Ovary (tissue), 9 donors: ENCODE data around the gene TSPO. TPM values are rescaled to one million over a fixed set of nuclear protein-coding genes. Genes with fewer than 3 reads are reported as not detected.

Source experiments
- DNase-seq, 5 donors: peaks; one replicate each; pipeline ENCODE4 v3.0.0-alpha.2; 2019 to 2020
- H3K27ac ChIP-seq, 2 donors: fragments of 200-600 bp; one replicate each; pipeline versions ENCODE4 v1.5.1 to v1.8.0; 2019 to 2022
- H3K27me3 ChIP-seq: fragments of 200-600 bp; one replicate; pipeline ENCODE4 v1.8.0; 2022
- H3K36me3 ChIP-seq: fragments of 200-600 bp; sonication (generic); one replicate; pipeline ENCODE4 v1.5.1; 2019
- H3K4me1 ChIP-seq: one replicate; pipeline ENCODE4 v1.8.1; 2013; ENCODE audit warnings: mild to moderate bottlenecking, moderate library complexity; ENCODE audit not compliant: insufficient read depth
- H3K4me3 ChIP-seq: fragments of 200-600 bp; sonication (generic); one replicate; pipeline ENCODE4 v1.5.1; 2017
- H3K9me3 ChIP-seq, 2 donors: fragments of 200-600 bp in 1 of 2; sonication (generic) in 1 of 2; one replicate each; pipeline versions ENCODE4 v1.5.1 to v1.8.1; 2013 to 2019; ENCODE audit warnings: mild to moderate bottlenecking in 1 of 2, moderate library complexity in 1 of 2
- CTCF ChIP-seq, 3 donors: fragments of 450-650 bp in 2 of 3; fragments of 200-600 bp in 1 of 3; IDR thresholded peaks; one replicate each; pipeline versions ENCODE4 v1.5.1 to v1.8.0; 2016 to 2022; ENCODE audit warnings: antibody characterized with exemption in 3 of 3, mild to moderate bottlenecking in 1 of 3
- EP300 ChIP-seq: sonication (generic); formaldehyde crosslinking; IDR thresholded peaks from one replicate; pipeline ENCODE4 v1.6.1; 2017; ENCODE audit warnings: antibody characterized with exemption
- POLR2A ChIP-seq: fragments of 450-650 bp; IDR thresholded peaks from one replicate; pipeline ENCODE4 v1.6.1; 2017; ENCODE audit warnings: antibody characterized with exemption, mild to moderate bottlenecking, moderate library complexity
- WGBS, 3 donors: extraction: QIAGEN DNeasy Blood & Tissue Kit in 1 of 3; methylation state at CpG; one replicate each; pipeline versions ENCODE4 v1.1.5 to v1.1.7; 2013 to 2017; 5-methylcytosine and 5-hydroxymethylcytosine counted together
- intact Hi-C, 4 donors: fragments of 100-400 bp; cut with DNase I; formaldehyde crosslinking; loops; one replicate each; pipeline versions ENCODE4 v1.11.0 to v1.15.1; 2022 to 2023
- polyA plus RNA-seq, 2 donors: library from polyadenylated mRNA; stranded (reverse); fragments of 200-250 nt in 1 of 2; fragments of 350-450 nt in 1 of 2; fragmentation: Illumina TruSeq in 1 of 2; extraction: RNeasy Lipid Tissue Mini Kit (QIAGEN cat#74804) in 1 of 2; gene quantifications; one replicate each; pipeline ENCODE4 v1.2.3, GENCODE V29; 2013 to 2014
- total RNA-seq, 7 donors: library from RNA; depleted of rRNA in 2 of 7; stranded (reverse); fragments of >200 nt in 2 of 7; fragmentation: NEBNext Ultra II Directional in 3 of 7; extraction: Animal tissue kit (Norgen Biotek cat#: 25700) in 3 of 7; gene quantifications; one replicate each; pipeline versions ENCODE4 v1.1.0 to v1.2.4, GENCODE V29; 2016 to 2023
- donor health status: DM: no; HTN: no; CAD: no; lungs with moderate emphysema.
- donor health status: DM: no; HTN: no; CAD: no.
- donor health status: Bipolar disorder and iron deficiency.
- donor health status: DM: yes; HTN: yes; CAD: no.
- donor health status: DM: no; HTN: no; CAD: no.
- donor health status: DM: yes; HTN: yes; CAD: no.

The TSPO gene
- total and polyA plus RNA-seq, 9 donors = 1.3 to 263 (median 79.1) TPM

- H3K36me3 ChIP-seq = no peaks in the 10 kb centered on the region
- H3K27ac ChIP-seq = no peak overlapping the region
- intact Hi-C loops = no loop called here
- DNase-seq = no peak
- H3K27me3 ChIP-seq = no peaks in the 10 kb centered on the region
- TF ChIP-seq CTCF (IDR thresholded peaks at IDR 0.05) = no peak
- TF ChIP-seq POLR2A = no peak
- no peak for TF ChIP-seq EP300
- H3K9me3 ChIP-seq = no peaks in the 10 kb centered on the region
- no peak overlapping the region for H3K4me3 ChIP-seq
- WGBS, 3 donors = 56 to 61% (median 58%) methylated on average over 22 of the region's 22 CpGs
- no peaks in the 10 kb centered on the region for H3K4me1 ChIP-seq
These were observed 46.0 kb downstream of the TSPO start for GRCh38 chr22:43197271-43197941.

- Histone ChIP-seq H3K4me3 (no peak overlapping the region), H3K36me3 (no peaks in the 10 kb centered on the region), H3K27me3 (no peaks in the 10 kb centered on the region), H3K4me1 (no peaks in the 10 kb centered on the region), H3K9me3 (no peaks in the 10 kb centered on the region), H3K27ac (no peak overlapping the region)
- DNase-seq = no peak
- no peak for TF ChIP-seq POLR2A
- TF ChIP-seq EP300 = no peak
- no peak for TF ChIP-seq CTCF (IDR thresholded peaks at IDR 0.05)
- 77 to 87% (median 81%) methylated on average over 5 of the region's 5 CpGs for WGBS, 3 donors
- intact Hi-C loops = no loop called here
These were observed 46.8 kb downstream of the TSPO start for GRCh38 chr22:43198126-43198525.

GRCh38 chr22:43198936-43199335 lies 47.6 kb downstream of the TSPO start:
- intact Hi-C loops = no loop called here
- Histone ChIP-seq H3K36me3 (no peaks in the 10 kb centered on the region), H3K9me3 (no peaks in the 10 kb centered on the region), H3K27ac (no peak overlapping the region), H3K27me3 (no peaks in the 10 kb centered on the region), H3K4me1 (no peaks in the 10 kb centered on the region), H3K4me3 (no peak overlapping the region)
- no peak for DNase-seq
- WGBS, 3 donors = 52 to 62% (median 57%) methylated on average over 9 of the region's 9 CpGs
- TF ChIP-seq CTCF (IDR thresholded peaks at IDR 0.05) (no peak), EP300 (no peak), POLR2A (no peak)

GRCh38 chr22:43199541-43199940 lies 48.2 kb downstream of the TSPO start:
- 72 to 86% (median 86%) methylated on average over 11 of the region's 11 CpGs for WGBS, 3 donors
- DNase-seq = no peak
- H3K9me3 ChIP-seq = no peaks in the 10 kb centered on the region
- intact Hi-C loops = no loop called here
- no peak overlapping the region for H3K27ac ChIP-seq
- no peaks in the 10 kb centered on the region for H3K36me3 ChIP-seq
- H3K27me3 ChIP-seq = no peaks in the 10 kb centered on the region
- no peak for TF ChIP-seq CTCF (IDR thresholded peaks at IDR 0.05)
- no peak for TF ChIP-seq POLR2A
- TF ChIP-seq EP300 = no peak
- H3K4me3 ChIP-seq = no peak overlapping the region
- H3K4me1 ChIP-seq = no peaks in the 10 kb centered on the region
